HG02870 (cell line): ENCODE data around the gene METTL26.
A peak's percentile ranks its signal among the peaks of the same experiment; 100 is the strongest.

Experiments used
- ATAC-seq: cut with Tn5 transposase; IDR thresholded peaks from one replicate; pipeline ENCODE4 v1.9.1; 2021; ENCODE audit warnings: mild to moderate bottlenecking, moderate library complexity; ENCODE audit not compliant: unreplicated experiment

METTL26 gene

DNA sequence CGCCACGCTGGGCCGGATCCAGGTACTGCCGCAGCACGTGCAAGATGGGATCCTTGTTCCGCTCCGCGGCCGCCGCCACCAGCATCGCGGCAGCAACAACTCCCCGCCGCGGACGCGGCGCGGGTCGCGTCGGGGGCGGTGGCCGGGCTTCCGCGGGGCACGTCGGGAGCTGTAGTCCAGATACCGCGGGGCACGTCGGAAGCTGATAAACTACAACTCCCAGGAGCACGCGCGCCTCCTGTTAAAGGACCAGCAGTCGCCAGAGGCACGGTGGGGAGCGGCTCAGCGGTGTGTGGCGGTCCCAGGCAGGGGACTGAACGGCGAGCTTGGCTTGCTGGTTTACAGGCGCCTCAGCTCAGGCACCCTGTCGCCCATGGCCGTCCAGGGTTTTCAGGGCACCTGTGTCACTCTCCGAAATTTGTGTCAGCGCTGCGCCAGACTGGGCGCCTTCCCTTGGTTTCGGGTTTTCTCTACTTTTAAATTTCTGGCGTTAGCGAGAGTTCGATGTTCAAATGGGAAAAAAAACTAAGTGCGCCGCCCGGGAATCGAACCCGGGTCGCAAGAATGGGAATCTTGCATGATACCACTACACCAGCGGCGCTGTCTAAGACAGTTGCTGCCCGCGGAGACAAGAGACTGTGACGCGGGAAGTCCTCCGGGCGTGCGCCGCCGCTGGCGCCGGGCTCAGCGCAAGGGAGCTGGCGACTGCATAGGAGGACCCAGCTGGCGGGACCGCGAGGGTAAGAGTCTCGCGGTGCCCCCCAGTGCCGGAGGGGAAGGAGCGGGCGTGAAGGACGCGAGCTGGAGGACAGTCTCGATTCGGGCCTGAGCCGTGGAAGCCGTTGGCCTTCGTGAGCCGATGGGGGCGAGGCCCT lies at the start of gene METTL26:
TSS of gene METTL26 (minus strand) at position 100 of the 875 bp plus-strand sequence. CDS start at position 85, 15 bp downstream.
- ATAC-seq: peak; percentile 63

DNA sequence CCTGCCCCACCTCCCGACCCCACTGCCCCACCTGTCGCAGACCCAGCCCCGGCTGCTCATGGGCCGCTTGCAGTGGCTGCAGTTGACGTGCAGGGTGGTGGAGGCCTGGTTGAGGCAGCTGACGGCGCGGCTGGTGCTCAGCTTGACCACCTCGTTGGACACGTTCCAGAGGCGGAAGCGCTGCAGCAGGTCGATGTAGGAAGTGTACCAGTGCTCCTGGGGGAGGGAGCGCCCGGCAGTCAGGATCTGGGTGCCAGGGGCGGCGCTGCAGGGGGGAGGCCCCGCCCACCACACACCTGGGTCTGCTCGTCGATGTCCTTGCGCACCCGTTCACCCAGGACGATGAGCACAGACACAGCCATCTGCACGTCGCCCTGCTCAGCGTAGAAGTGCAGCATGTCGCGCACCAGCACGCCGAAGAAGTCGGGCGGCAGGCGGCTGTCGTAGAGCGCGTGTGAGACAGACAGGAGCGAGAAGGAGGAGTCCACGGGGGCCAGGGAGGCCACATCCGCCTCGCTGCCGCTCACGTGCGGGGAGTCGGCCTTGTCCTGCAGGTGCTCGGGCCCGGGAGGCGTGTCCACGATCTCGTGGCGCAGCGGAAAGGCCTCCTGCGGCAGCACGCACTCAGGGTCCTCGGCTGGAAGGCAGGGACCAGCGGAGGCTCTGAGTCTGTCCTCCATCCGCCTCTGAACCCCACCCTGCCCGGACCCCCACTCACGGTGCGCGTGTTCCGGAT lies 49.0 kb upstream of the METTL26 start:
- ATAC-seq: no peak

DNA sequence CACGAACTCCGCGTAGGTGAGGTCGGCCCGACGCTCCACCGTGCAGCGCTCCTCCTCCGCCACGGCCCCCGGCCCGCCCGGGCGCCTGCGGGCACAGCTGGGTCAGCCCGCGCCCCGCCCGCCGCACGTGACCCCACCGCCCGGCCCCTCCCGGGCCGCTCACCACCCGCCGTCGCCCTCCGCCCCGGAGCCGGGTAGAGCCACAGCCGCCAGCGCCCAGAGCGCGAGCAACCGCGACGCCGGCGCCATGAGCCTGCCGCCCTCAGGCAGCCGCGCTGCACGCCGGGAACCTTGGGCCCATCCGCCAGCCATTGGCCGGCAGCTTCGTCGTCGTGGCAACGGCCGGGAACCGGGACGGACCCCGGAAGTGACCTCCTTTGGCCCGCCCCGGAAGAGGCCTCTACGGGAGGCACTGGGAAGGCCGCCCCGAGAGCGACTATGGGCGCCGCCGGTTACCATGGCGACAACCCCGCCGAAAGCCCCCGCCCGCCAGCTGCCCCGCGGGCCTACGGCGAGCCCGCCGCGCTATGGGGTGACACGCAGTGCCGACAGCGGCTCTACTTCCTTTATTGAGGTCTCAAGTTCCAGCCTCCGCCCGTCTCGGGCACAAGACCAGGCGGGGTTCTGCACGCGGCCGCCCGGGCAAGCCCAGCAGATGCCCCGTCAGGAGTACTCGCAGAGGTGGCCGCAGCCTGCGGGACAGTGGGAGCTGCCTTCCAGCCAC lies 48.1 kb upstream of the METTL26 start, which contains the start of gene JMJD8:
TSS of gene JMJD8 (minus strand) at position 264 of the 724 bp plus-strand sequence. CDS start at position 249, 15 bp downstream.
- ATAC-seq: peak; percentile 59

DNA sequence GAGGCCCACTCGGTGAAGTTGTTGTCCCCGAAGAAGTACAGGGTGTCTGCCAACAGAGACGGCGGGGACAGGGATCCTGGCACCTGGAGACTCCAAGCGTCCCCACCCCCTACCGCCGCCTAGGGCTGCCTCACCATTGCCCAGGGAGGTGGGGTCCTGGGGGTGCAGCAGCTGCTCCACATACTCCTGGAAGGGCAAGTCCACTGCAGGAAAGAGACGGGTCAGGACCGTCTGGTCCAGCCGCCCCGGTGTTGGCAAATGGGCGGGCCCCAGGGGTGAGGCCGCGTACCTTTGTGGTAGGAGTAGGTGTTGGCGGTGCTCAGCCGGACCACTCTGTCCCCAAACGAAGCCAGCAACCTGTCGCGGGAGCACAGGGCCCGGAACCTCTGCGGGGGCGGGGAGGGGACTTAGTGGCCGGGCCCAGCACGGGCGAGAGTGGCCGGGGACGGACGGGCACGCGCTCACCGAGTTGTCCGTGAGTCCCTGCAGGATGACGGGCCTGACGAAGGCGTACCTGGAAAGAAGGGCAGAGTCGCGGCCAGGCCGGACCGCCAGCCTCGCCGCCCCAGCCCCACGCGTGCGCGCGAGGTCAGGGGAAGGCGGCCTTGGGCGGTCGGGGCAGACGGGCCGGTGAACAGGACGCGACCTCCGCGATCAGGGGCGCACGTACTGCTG lies 47.4 kb upstream of the METTL26 start:
- no peak for ATAC-seq

DNA sequence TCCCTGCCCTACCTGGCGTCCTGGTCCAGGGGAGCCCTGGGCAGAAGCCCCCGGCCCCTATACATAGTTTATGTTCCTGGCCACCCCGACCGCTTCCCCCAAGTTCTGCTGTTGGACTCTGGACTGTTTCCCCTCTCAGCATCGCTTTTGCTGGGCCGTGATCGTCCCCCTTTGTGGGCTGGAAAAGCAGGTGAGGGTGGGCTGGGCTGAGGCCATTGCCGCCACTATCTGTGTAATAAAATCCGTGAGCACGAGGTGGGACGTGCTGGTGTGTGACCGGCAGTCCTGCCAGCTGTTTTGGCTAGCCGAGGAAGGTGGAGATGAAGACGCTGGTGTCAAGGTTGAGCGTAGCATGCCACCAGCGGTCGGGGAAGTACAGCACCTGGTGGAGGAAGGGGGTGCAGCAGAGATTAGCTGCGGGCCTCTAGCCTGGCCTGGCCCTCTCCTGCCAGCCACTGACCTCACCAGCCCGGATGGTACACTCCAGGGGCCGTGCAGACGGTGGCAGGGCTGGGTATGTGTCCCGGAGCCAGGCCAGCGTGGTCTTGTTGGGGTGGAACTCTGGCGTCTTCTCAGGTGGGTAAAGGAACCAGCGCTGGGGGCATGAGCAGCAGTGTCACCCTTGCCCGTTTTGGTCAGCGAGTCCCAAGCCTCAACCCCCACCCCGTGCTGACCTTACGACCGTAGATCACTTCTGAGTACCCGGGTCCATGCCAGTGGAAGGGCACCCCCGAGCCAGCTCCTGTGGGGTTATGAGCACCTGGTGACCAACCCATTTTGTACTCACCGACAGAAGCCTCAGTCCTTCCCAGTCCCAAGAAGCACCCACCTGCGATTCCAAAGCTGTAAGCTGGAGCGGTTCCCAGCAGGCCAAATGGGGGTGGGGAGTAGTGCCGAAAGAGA lies 46.6 kb upstream of the METTL26 start:
- no peak for ATAC-seq

DNA sequence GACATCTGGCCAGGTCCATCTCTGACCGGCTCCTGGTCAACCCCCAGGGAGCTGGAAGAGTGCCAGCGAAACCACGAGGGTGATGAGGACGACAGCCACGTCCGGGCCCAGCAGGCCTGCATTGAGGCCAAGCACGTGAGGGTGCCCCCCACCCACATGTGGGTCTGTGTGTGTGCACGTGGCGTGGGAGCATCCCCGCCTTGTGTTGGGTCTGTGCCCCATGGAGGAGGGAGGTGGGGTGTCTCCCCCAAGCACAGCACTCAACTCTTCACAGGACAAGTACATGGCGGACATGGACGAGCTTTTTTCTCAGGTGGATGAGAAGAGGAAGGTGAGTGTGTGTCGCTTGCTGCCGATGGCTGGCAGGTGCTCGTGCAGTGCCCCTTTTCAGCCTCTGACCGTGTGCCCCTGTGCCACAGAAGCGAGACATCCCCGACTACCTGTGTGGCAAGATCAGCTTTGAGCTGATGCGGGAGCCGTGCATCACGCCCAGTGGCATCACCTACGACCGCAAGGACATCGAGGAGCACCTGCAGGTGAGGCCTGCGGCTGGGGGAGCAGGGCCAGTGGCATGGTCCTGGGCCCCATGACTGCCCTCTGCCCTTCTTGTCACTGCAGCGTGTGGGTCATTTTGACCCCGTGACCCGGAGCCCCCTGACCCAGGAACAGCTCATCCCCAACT lies 45.8 kb upstream of the METTL26 start:
- no peak for ATAC-seq

DNA sequence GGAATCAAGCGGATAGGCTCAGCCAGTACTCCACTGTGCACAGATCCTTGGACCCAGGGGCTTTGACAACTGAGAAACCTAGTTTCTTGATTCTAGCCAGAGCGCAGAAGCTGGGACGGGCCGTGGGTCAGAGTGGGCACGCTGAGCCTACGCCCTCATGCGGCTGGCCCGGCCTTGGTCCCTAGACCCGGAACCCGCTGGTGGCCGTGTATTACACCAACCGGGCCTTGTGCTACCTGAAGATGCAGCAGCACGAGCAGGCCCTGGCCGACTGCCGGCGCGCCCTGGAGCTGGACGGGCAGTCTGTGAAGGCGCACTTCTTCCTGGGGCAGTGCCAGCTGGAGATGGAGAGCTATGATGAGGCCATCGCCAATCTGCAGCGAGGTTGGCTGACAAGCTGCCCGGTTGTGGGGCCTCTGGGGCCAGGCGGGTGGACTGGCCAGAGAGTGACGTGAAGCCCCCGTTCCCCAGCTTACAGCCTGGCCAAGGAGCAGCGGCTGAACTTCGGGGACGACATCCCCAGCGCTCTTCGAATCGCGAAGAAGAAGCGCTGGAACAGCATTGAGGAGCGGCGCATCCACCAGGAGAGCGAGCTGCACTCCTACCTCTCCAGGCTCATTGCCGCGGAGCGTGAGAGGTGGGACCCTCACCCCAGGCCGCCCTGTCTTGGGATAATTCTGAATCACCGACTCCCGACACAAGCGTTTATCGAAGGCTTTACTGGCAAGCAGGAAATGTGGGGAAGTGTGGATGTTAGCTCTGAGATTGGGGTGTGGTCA lies 45.1 kb upstream of the METTL26 start:
- no peak for ATAC-seq

DNA sequence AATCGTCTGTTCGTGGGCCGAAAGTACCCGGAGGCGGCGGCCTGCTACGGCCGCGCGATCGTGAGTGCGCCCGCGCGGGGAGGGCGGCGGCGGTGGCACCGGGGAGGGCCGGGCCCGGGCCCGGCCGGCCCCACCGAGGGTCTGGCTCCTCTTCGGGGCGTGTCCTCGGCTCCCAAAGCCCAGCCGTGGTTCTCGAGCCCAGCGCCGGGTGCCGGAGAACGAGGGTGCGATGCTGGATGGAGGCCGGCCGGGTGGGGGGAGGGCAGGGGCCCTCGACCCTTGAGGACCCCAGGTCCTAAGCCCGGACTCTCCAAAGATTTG lies 44.5 kb upstream of the METTL26 start:
- ATAC-seq: no peak

DNA sequence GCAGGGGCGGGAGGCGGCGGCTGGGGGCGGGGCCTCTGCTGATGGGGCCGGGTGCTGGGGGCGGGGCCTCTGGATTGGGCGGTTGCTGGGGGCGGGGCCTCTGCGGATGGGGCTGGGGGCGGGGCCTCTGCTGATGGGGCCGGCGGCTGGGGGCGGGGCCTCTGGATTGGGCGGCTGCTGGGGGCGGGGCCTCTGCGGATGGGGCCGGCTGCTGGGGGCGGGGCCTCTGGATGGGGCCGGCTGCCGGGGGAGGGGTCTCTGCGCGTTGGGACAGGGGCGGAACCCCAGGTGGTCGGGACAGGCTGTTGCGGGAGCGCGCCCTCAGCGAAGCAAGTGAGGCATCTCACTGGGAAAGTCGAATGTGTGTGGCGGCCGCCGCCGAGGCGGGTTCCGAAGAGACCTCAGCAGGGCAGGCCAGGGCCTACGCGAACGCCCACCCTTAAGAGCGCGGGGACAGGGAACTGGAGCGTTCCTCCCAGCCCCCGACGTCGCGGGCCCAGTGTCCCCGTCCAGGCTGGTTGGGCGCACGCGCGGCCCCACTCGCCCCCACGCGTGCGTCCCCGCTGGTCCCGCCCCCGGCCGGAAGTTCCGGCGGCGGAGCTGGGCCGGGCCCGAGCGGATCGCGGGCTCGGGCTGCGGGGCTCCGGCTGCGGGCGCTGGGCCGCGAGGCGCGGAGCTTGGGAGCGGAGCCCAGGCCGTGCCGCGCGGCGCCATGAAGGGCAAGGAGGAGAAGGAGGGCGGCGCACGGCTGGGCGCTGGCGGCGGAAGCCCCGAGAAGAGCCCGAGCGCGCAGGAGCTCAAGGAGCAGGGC lies 43.9 kb upstream of the METTL26 start, which contains the start of gene STUB1:
TSS of gene STUB1 (plus strand) at position 597 of the 811 bp plus-strand sequence. CDS start at position 713, 116 bp downstream.
- ATAC-seq: peak; percentile 46

DNA sequence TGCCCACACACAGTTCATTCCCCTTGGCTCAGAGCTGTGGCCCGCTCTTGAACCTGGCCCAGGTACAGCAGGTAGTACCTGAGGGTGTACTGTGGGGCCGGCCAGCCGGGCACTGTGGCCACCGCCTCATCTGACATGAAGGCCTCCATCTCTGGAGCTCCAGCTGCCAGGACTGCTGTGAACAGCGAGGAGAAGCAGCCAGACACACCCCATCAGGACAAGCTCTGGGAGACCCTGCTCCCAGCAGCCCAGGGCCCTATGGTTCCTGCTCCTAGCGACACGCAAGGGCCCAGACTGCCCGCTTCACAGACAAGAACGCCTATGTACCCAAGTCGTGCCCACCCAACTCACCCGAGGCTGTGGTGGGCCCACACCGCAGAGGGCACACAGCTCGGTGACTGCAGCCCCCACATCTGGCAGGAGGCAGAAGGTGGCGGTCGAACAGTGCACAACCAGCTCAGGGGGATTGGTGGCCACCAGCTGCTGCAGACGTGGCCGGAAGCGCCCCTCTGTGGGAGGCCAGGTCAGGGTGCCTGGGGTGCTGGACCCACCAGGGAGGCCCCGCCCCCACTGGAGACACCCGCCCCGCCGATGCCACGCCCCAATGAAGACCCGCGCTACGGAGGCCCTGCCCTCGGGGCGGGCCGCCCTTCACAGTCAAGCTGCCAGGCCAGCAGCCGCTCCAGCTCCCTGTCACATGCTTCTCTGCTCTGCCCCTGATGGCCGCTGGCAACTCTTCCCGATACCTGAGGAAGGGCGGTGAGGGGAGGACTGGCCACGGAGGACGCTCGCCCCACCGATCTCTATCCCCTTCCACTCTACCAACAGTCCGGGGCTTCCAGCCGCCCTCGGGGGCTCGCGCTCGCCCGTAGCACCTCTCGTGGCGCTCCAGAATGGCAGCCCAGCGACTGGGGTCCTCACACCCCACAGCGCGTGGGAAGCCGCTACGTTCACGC lies 43.0 kb upstream of the METTL26 start:
- ATAC-seq: no peak

DNA sequence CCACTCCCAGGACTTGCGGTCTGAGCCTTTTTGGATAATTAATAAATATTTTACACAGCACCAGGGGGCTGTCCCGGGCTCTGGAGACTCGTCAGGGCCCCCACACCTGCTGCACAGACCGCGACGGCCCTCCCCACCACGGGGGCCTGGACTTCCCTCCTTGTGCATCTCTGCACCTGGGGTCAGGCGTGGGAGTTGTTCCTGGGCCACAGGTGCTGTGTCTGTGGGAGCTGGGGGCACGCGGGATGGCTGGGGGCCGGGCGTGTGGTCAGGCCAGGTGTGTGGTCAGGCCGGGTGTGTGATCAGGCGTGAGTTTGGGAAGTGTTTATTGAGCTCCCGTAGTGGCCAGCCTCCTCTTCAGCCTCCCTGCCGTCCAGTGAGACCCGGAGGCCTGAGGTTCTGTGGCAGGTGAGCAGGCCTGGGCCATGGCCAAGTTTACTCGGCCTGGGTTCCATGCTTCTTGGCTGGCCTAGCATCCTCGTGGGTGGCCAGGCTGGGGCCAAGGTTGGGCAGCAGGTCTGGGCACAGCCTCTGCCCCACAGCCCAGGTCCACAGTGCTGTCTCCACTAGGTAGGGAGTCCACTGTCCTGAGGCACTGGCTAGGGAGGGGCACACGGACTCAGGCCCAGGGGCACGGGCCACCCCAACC lies 42.2 kb upstream of the METTL26 start:
- no peak for ATAC-seq

DNA sequence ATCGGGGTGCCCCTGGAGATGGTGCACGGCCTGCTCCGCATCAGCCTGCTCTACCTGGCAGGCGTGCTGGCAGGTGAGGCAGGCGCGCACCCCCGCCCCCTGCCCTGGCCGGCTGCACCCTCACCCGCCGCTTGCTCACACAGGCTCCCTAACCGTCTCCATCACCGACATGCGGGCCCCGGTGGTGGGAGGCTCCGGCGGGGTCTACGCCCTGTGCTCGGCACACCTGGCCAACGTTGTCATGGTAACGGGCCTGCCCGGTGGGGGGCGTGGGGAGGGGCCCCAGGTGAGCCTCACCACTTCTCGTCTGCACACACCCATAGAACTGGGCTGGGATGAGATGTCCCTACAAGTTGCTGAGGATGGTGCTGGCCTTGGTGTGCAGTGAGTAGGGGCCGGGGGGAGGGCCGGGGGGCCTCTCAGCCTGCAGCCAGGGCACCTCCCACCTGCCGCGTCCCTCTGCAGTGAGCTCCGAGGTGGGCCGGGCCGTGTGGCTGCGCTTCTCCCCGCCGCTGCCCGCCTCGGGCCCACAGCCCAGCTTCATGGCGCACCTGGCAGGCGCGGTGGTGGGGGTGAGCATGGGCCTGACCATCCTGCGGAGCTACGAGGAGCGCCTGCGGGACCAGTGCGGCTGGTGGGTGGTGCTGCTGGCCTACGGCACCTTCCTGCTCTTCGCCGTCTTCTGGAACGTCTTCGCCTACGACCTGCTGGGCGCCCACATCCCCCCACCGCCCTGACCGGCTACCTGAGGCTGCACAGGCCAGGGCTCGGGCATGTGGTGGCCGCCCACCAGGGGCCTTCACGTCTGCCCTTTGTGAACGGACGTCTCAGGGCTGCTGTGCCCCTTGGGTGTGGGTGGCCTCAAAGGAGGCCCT lies 41.4 kb upstream of the METTL26 start:
- no peak for ATAC-seq

DNA sequence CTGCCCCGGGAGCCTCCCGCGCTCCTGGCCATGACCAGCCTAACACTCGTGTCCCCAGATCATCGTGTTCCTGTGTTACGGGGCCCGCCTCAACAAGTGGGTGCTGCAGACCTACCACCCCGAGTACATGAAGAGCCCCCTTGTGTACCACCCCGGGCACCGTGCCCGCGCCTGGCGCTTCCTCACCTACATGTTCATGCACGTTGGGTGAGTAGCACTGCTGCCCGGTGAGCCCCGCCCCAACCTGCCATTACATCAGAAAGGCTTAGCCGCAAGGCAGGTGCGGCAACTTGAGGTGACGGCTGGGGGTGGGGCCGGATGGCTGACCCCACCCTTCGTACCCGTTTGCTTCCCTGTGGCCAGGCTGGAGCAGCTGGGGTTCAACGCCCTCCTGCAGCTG lies 40.8 kb upstream of the METTL26 start:
- no peak for ATAC-seq

DNA sequence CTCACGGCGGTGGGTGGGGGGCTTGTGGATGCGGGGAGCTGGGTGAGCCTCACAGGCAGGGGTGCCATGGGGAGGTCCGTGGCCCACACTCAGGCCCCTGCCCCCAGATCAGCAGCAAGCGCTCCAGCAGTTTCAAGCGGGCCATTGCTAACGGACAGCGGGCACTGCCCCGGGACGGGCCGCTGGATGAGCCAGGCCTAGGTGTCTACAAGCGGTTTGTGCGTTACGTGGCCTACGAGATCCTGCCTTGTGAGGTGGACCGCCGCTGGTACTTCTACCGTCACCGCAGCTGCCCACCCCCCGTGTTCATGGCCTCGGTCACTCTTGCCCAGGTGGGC lies 40.4 kb upstream of the METTL26 start:
- ATAC-seq: no peak
